Panc1 (cell line): ENCODE results near the gene PDCD11. TPM values are rescaled to one million over a fixed set of nuclear protein-coding genes. Genes with fewer than 3 reads are reported as not detected.

Source experiments
- ATAC-seq: fragments of 200-7000 bp; cut with Tn5 transposase; 2 replicates; pipeline ENCODE4 v1.9.1; 2020; ENCODE audit warnings: mild to moderate bottlenecking, moderate library complexity
- BruUV-seq: library from RNA; stranded (reverse); fragments of 400-500 nt; replicated peaks from 2 replicates; lab custom pipeline; 2021; lab: Mats Ljungman, UMichigan
- CTCF ChIA-PET: fragments of 300-600 bp; sonication (Branson Sonifier 250); formaldehyde crosslinking; loops from one replicate; lab custom pipeline; 2022; ENCODE audit warnings: antibody characterized with exemption; lab: Charles Lee
- POLR2A ChIA-PET: fragments of 300-600 bp; sonication (Branson Sonifier 250); formaldehyde crosslinking; loops from one replicate; lab custom pipeline; 2022; ENCODE audit warnings: antibody characterized with exemption; lab: Charles Lee
- DNase-seq: peaks from one replicate; pipeline ENCODE4 v3.0.0-alpha.2; 2010; ENCODE audit warnings: low read depth, low spot score
- H3K27ac ChIP-seq: 2 replicates; pipeline ENCODE4 v1.5.1; 2011; ENCODE audit warnings: mild to moderate bottlenecking, low read length, inconsistent platforms
- H3K27me3 ChIP-seq: fragments of 200-500 bp; sonication (Bioruptor generic); 2 replicates; pipeline ENCODE4 v1.6.0; 2014; ENCODE audit warnings: low read length, inconsistent platforms; ENCODE audit not compliant: control insufficient read depth, insufficient read depth
- H3K36me3 ChIP-seq: fragments of 200-500 bp; sonication (Bioruptor generic); 2 replicates; pipeline ENCODE4 v1.5.1; 2014; ENCODE audit warnings: inconsistent platforms, mild to moderate bottlenecking, low read length, moderate library complexity; ENCODE audit not compliant: control insufficient read depth, insufficient read depth
- H3K4me1 ChIP-seq: 2 replicates; pipeline ENCODE4 v1.5.1; 2011; ENCODE audit warnings: inconsistent platforms, mild to moderate bottlenecking, low read length, moderate library complexity; ENCODE audit not compliant: control insufficient read depth, insufficient read depth
- H3K4me3 ChIP-seq, 2 experiments: 2 replicates each; pipeline ENCODE4 v1.5.1; 2011 to 2012; ENCODE audit warnings: low read depth in 2 of 2, low read length in 2 of 2, mild to moderate bottlenecking in 2 of 2, inconsistent platforms in 1 of 2, moderate library complexity in 1 of 2
- H3K9me3 ChIP-seq: fragments of 200-500 bp; sonication (Bioruptor generic); 2 replicates; pipeline ENCODE4 v1.5.1; 2014; ENCODE audit warnings: low read depth, mild to moderate bottlenecking, inconsistent platforms, low read length, moderate library complexity; ENCODE audit not compliant: control insufficient read depth, insufficient read depth
- CTCF ChIP-seq: fragments of 450-650 bp; IDR thresholded peaks from 2 replicates; pipeline ENCODE4 v1.5.1; 2017; ENCODE audit warnings: mild to moderate bottlenecking
- POLR2AphosphoS5 ChIP-seq: IDR thresholded peaks from 2 replicates; pipeline ENCODE4 v1.6.1; 2012; ENCODE audit warnings: mild to moderate bottlenecking, low read depth, low read length, moderate library complexity
- REST ChIP-seq, 2 experiments: IDR thresholded peaks; 2 replicates each; pipeline ENCODE4 v1.6.1; 2011 to 2012; ENCODE audit warnings: low read depth in 2 of 2, control low read depth in 1 of 2, low read length in 1 of 2, mild to moderate bottlenecking in 1 of 2, moderate library complexity in 1 of 2; ENCODE audit not compliant: insufficient read depth in 1 of 2
- SIN3A ChIP-seq: IDR thresholded peaks from 2 replicates; pipeline ENCODE4 v1.6.1; 2012; ENCODE audit warnings: low read depth, mild to moderate bottlenecking, low read length, moderate library complexity, borderline replicate concordance; ENCODE audit not compliant: insufficient read depth
- TCF7L2 ChIP-seq: IDR thresholded peaks from 2 replicates; pipeline ENCODE4 v1.6.1; 2011; ENCODE audit warnings: mild to moderate bottlenecking, low read depth, low read length, inconsistent platforms
- in situ Hi-C: cut with HindIII; loops from 2 replicates; pipeline ENCODE4 v1.10.0; 2016; ENCODE audit warnings: low sequenced_read_pairs, low pct_unique_long_range_greater_than_20kb
- intact Hi-C: fragments of 100-400 bp; cut with micrococcal nuclease; formaldehyde crosslinking; loops from one replicate; pipeline ENCODE4 v1.10.0; 2022; ENCODE audit not compliant: unreplicated experiment
- total RNA-seq: library from RNA; stranded (reverse); gene quantifications from one replicate; pipeline ENCODE4 v1.2.1, GENCODE V29; 2021; ENCODE audit not compliant: unreplicated experiment

PDCD11 gene
- total RNA-seq, 1 experiment from 2014 or later: 92.8 TPM

- ATAC-seq: no peak
- no peaks in the 10 kb centered on the region for H3K9me3 ChIP-seq
- no peak overlapping the region for H3K4me3 ChIP-seq
- POLR2A ChIA-PET: no interaction called here
- H3K27me3 ChIP-seq: no peaks in the 10 kb centered on the region
- H3K4me1 ChIP-seq: no peaks in the 10 kb centered on the region
- DNase-seq: no peak
- in situ Hi-C loops (no loop called here), intact Hi-C loops (no loop called here)
- no TSS peak for BruUV-seq
- no peak overlapping the region for H3K27ac ChIP-seq
- CTCF ChIA-PET: no interaction called here
- H3K36me3 ChIP-seq: peaks cover 34% of the 10 kb centered on the region; the same call in 1 of the 2 replicates
- TF ChIP-seq CTCF: no peak
- TF ChIP-seq TCF7L2: no peak
- no peak for TF ChIP-seq REST (IDR thresholded peaks at IDR 0.05; ENCODE audit: insufficient read depth in 1 of 2, low read depth in 2 of 2, low read length in 1 of 2)
- no peak for TF ChIP-seq POLR2AphosphoS5
- no peak for TF ChIP-seq SIN3A
These were observed 48.9 kb downstream of the PDCD11 start for GRCh38 chr10:103445366-103445765.

- H3K4me1 ChIP-seq: peaks cover 4% of the 10 kb centered on the region
- no peak for DNase-seq
- H3K27ac ChIP-seq: no peak overlapping the region
- no peak for ATAC-seq
- TF ChIP-seq TCF7L2 (no peak), POLR2AphosphoS5 (no peak), SIN3A (no peak), REST (IDR thresholded peaks at IDR 0.05; ENCODE audit: insufficient read depth in 1 of 2, low read depth in 2 of 2, low read length in 1 of 2) (no peak), CTCF (no peak)
- no peaks in the 10 kb centered on the region for H3K27me3 ChIP-seq
- BruUV-seq: TSS peak; percentile 78
- ChIA-PET POLR2A (no interaction called here), CTCF (no interaction called here)
- H3K4me3 ChIP-seq: no peak overlapping the region
- H3K36me3 ChIP-seq: peaks cover 30% of the 10 kb centered on the region; the same call in 1 of the 2 replicates
- H3K9me3 ChIP-seq: no peaks in the 10 kb centered on the region
- in situ Hi-C loops (no loop called here), intact Hi-C loops (no loop called here)
These were observed 49.5 kb downstream of the PDCD11 start for GRCh38 chr10:103445767-103446567.
